Osteocyte (in vitro differentiated cells): ENCODE data around the gene PAPOLA. TPM values are rescaled to one million over a fixed set of nuclear protein-coding genes. Genes with fewer than 3 reads are reported as not detected.
"Not testable (repeated sequence)": the region's sequence is repeated elsewhere in the genome, so short reads cannot be mapped to it uniquely, and the experiment has no call there.

Source experiments
- DNase-seq: peaks from one replicate; pipeline ENCODE4 v3.0.0; 2021; ENCODE audit warnings: mixed read lengths; ENCODE audit not compliant: unreplicated experiment; ENCODE audit errors: extremely low spot score
- H3K27ac Mint-ChIP-seq: one replicate; pipeline ENCODE4 v1.8.0; 2021; ENCODE audit warnings: mild to moderate bottlenecking, mixed read lengths; ENCODE audit not compliant: unreplicated experiment
- H3K27me3 Mint-ChIP-seq: one replicate; pipeline ENCODE4 v1.8.0; 2021; ENCODE audit warnings: mixed read lengths; ENCODE audit not compliant: unreplicated experiment
- H3K36me3 Mint-ChIP-seq: one replicate; pipeline ENCODE4 v1.8.0; 2021; ENCODE audit warnings: mixed read lengths; ENCODE audit not compliant: unreplicated experiment
- H3K4me1 Mint-ChIP-seq: one replicate; pipeline ENCODE4 v1.8.0; 2021; ENCODE audit warnings: mixed read lengths; ENCODE audit not compliant: unreplicated experiment
- H3K4me3 Mint-ChIP-seq: one replicate; pipeline ENCODE4 v1.8.0; 2021; ENCODE audit warnings: mild to moderate bottlenecking, moderate library complexity, mixed read lengths; ENCODE audit not compliant: unreplicated experiment
- H3K9me3 Mint-ChIP-seq: one replicate; pipeline ENCODE4 v1.8.0; 2021; ENCODE audit warnings: mixed read lengths; ENCODE audit not compliant: unreplicated experiment
- CTCF ChIP-seq: fragments of 200-600 bp; sonication (generic); IDR thresholded peaks from 2 replicates; pipeline ENCODE4 v1.5.0; 2021; ENCODE audit warnings: antibody characterized with exemption, mild to moderate bottlenecking, moderate library complexity
- total RNA-seq: library from RNA; stranded (reverse); gene quantifications from 2 replicates; pipeline ENCODE4 v1.2.1, GENCODE V29; 2021

Gene PAPOLA
- total RNA-seq, 1 donor from 2014 or later: 143 TPM

GRCh38 chr14:96461950-96462798, 40.0 kb upstream of the PAPOLA start:
- Mint-ChIP-seq H3K27ac (no peak overlapping the region), H3K27me3 (peaks cover 20% of the 10 kb centered on the region), H3K36me3 (no peaks in the 10 kb centered on the region), H3K9me3 (no peaks in the 10 kb centered on the region), H3K4me3 (no peak overlapping the region), H3K4me1 (no peaks in the 10 kb centered on the region)
- no peak for DNase-seq
- TF ChIP-seq CTCF: no peak

GRCh38 chr14:96464136-96464535, 38.0 kb upstream of the PAPOLA start:
- Mint-ChIP-seq H3K4me1 (no peaks in the 10 kb centered on the region), H3K27ac (no peak overlapping the region), H3K27me3 (peaks cover 15% of the 10 kb centered on the region), H3K4me3 (no peak overlapping the region), H3K36me3 (no peaks in the 10 kb centered on the region), H3K9me3 (no peaks in the 10 kb centered on the region)
- no peak for TF ChIP-seq CTCF
- DNase-seq: no peak

- no peak overlapping the region for H3K27ac Mint-ChIP-seq
- no peaks in the 10 kb centered on the region for H3K36me3 Mint-ChIP-seq
- H3K4me3 Mint-ChIP-seq: no peak overlapping the region
- no peak for TF ChIP-seq CTCF
- no peak for DNase-seq
- no peaks in the 10 kb centered on the region for H3K9me3 Mint-ChIP-seq
- no peaks in the 10 kb centered on the region for H3K4me1 Mint-ChIP-seq
- H3K27me3 Mint-ChIP-seq: no peaks in the 10 kb centered on the region
Measured at GRCh38 chr14:96466918-96467317, 35.3 kb upstream of the PAPOLA start.

GRCh38 chr14:96470331-96470730, 31.9 kb upstream of the PAPOLA start:
- peaks cover 4% of the 10 kb centered on the region for H3K27me3 Mint-ChIP-seq
- no peak overlapping the region for H3K27ac Mint-ChIP-seq
- H3K4me3 Mint-ChIP-seq: no peak overlapping the region
- H3K36me3 Mint-ChIP-seq: no peaks in the 10 kb centered on the region
- no peaks in the 10 kb centered on the region for H3K9me3 Mint-ChIP-seq
- no peak for TF ChIP-seq CTCF
- no peaks in the 10 kb centered on the region for H3K4me1 Mint-ChIP-seq
- DNase-seq: no peak

GRCh38 chr14:96470967-96471366, 31.2 kb upstream of the PAPOLA start:
- not testable (repeated sequence) for H3K27ac Mint-ChIP-seq, H3K9me3 Mint-ChIP-seq, H3K27me3 Mint-ChIP-seq, H3K36me3 Mint-ChIP-seq, H3K4me1 Mint-ChIP-seq, DNase-seq, H3K4me3 Mint-ChIP-seq
